LNCaP clone FGC (cell line): ENCODE measurements around the gene SOWAHA.

Experiments used
- DNase-seq: peaks from one replicate; pipeline ENCODE4 v3.0.0-alpha.2; 2011; ENCODE audit warnings: low read depth
- H3K4me3 ChIP-seq: 2 replicates; pipeline ENCODE4 v1.5.1; 2011; ENCODE audit warnings: mild to moderate bottlenecking, low read depth, low read length, control low read depth
- CTCF ChIP-seq: IDR thresholded peaks from 2 replicates; pipeline ENCODE4 v1.5.1; 2012; ENCODE audit warnings: mild to moderate bottlenecking; ENCODE audit not compliant: control insufficient read depth, insufficient read depth; ENCODE audit errors: extremely low read depth

SOWAHA gene

GRCh38 chr5:132807163-132807838, 5.8 kb upstream of the SOWAHA start:
- H3K4me3 ChIP-seq, result no peak overlapping the region
- no peak for DNase-seq
- TF ChIP-seq CTCF, result no peak

- no peak overlapping the region for H3K4me3 ChIP-seq
- peak; percentile 56 for DNase-seq
- TF ChIP-seq CTCF, result no peak
These were observed 4.7 kb upstream of the SOWAHA start for GRCh38 chr5:132808448-132808847.

GRCh38 chr5:132808866-132809265, 4.2 kb upstream of the SOWAHA start:
- no peak for TF ChIP-seq CTCF
- DNase-seq, result no peak

GRCh38 chr5:132810605-132811004, 2.5 kb upstream of the SOWAHA start:
- no peak for TF ChIP-seq CTCF
- no peak overlapping the region for H3K4me3 ChIP-seq
- no peak for DNase-seq

More at GRCh38 chr5:132808866-132809265, 4.2 kb upstream of the SOWAHA start:
- no peak overlapping the region for H3K4me3 ChIP-seq

- DNase-seq, result no peak
- no peak for TF ChIP-seq CTCF
- H3K4me3 ChIP-seq, result no peak overlapping the region
These were observed 858 bp upstream of the SOWAHA start for GRCh38 chr5:132812123-132812765.

- TF ChIP-seq CTCF, result no peak
- DNase-seq, result no peak
- peak overlapping the region; percentile 42; the same call in 1 of the 2 replicates for H3K4me3 ChIP-seq
These were observed 749 bp downstream of the SOWAHA start for GRCh38 chr5:132813599-132814502.
